Fibroblast of skin of abdomen (primary cell): ENCODE measurements around the gene ZNF646.

ENCODE experiments used
- DNase-seq: peaks from one replicate; pipeline ENCODE4 v3.0.0-alpha.2; 2013

Gene ZNF646

DNA sequence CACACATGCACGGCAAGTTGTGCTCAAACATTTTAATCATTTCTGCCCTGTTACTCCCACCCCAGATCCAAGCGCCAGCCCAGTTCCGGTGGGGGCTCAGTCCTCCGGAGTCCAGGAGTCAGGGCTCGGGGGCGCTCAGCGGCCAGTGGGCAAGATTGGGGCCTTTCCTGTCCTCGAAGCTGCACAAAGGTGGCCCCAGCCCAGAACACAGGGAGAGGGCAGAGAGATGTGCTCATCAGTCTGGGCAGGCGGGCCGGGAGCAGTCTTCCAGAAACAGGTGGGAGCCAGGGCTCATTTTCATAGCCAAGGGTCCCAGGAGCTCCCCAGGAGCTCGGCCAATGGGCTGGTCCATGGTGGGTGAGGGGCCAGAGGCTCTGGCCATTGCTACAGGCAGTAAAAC, 57.2 kb downstream of the ZNF646 start:
- no peak for DNase-seq

DNA sequence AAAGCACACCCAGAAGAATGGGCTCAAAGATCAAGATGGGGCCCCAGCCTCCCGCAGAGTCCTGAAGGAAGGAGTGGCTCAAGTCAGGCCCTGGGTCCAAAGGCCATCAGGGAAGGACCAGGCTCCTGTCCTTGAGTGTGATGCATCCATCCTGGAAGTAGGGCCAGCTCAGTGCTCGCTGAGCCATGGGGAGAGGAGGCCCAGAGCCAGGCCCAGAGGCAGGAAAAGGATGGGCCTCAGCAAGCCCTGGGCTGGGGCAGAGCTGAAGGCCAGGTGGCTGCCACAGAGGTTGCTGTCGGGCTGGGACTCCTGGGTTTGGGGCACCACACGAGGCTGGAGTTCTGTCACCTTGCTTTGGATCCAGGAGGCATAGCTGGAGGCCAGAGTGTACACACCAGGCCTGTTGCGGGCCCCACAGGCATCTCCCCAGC, 57.6 kb downstream of the ZNF646 start:
- DNase-seq, result no peak

DNA sequence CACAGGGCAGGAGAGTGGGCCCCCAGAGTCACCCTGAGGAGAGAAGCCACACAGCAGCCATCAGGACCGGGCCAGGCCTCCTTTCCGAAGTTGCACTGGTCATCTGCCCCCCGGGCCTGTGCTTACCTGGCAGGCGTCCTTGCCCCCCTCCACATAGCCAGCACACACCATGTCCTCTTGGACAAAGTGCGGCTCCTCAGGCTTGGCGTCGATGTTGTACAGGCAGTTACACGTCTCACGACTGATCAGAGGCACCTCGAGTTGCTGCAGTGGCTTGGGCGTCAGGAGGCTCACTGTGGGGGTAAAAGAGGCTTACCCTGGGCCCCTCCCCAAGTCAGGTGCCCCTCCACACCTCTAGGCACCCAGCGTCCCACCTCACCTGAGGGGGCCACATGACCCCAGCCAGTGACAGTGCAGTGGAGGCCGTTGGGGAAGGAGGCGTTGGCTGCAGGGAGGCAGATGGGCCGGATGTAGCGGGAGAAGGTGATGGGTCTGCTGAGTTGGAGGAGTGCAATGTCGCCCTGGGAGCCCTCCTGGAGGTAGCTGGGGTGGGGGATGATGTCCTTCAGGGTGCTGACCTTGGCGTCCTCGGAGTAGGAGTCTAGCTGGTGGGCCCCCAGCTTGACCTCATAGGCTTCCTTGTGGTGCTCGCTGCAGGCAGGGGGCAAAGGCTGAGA, 58.2 kb downstream of the ZNF646 start:
- no peak for DNase-seq

DNA sequence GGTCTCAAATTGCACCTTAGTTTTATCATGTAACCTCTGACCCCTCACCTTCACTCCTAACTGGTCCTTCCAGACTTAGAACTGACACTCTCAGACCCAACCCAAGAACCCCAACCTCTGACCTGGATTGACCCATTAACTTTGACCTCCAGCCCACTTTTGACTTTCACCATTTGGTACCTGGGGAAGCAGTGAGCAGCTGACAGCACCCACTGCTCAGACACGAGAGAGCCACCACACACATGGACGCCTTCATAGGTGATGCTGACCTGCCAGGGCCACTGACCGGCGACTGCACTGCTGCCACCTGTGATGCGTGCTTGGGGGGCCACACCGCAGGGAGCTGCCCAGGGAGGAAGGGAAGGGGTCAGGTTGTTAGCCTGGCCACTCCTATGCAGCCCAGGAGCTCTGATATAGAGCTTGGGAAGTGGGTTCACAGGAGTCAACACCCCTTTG, 58.9 kb downstream of the ZNF646 start:
- DNase-seq, result no peak
